HG02588 (cell line): ENCODE measurements around the gene GPR17.

Experiments used
- ATAC-seq: cut with Tn5 transposase; IDR thresholded peaks from one replicate; pipeline ENCODE4 v1.9.1; 2021; ENCODE audit warnings: mild to moderate bottlenecking, moderate library complexity; ENCODE audit not compliant: unreplicated experiment

GPR17 gene

DNA sequence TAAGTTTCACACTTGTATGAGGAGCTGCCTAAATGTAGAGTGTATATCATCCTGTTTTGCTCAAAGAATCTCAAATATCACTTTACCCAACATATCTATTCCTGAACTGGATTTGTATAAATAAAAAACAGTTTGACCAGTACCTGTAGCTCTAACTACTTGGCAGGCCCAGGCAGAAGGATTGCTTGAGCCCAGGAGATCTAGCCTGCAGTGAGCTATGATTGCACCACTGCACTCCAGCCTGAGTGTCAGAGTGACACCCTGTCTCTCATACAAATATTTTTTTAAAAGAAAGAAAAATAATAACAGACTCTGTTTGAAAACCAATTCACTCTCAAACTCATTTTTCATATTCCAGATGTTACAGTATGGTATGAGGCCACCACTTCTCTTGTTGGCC, 37.1 kb downstream of the GPR17 start:
- no peak for ATAC-seq

DNA sequence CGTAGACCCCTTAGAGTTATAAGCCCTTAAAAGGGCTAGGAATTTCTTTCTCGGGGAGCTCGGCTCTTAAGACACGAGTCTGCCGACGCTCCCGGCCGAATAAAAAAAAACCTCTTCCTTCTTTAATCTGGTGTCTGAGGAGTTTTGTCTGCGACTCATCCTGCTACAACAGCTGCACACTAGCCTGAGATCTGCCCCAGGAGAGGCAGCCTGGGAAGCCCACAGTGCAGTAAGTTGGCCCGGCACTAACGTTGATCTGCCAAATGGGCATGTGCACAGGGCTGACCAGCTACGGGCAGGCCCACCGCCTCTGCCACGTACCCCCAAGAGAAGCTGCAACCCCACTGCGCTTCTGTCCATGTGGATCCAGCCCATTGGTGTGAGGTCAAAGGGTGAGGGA, 37.8 kb downstream of the GPR17 start:
- ATAC-seq, result no peak

DNA sequence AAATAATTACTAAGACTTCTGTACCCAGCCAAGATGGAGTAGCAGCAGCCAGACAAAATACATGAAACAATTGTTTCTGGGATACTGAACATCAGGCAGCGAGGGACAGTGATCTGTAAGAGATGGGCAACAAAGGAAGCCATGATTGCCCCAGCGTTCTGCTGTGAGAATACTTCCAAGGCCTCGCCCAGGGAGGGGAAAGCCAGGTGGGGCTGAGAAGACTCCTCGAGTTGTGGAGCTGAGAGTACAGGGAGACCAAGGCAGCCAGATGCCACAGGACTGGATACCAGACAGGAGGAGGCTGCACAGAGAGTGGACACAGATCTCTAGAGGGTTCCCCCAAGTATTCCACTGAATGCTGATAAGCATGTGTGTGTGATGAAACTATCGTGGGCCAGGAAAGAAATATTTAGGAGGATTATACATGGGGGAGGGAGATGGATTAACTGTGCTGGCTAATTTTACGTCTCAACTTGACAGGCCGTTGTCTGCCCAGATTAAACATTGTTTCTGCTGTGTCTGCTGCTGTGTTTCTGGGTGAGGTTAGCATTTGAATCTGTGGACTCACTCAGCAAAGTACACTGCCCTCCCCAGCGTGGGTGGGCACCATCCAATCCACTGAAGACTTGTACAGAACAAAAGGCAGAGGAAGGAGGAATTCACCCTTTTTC, 39.6 kb downstream of the GPR17 start:
- ATAC-seq, result no peak

DNA sequence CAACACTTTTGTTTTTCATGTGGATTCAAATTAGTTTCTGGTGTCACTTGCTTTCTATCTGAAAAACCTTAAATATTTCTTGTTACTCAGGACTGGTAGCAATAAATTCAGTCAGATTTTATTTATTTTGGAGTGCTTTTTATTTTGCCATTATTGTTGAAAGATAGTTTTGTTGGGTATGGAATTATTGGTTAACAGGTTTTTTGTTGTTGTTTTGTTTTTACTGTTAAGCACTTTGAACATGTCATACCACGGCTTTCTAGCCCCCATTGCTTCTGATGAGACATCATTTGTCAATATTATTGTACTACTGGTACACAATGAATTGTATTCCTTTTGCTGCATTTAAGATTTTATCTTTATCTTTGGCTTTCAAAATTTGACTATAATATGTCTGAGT, 42.5 kb downstream of the GPR17 start:
- no peak for ATAC-seq

DNA sequence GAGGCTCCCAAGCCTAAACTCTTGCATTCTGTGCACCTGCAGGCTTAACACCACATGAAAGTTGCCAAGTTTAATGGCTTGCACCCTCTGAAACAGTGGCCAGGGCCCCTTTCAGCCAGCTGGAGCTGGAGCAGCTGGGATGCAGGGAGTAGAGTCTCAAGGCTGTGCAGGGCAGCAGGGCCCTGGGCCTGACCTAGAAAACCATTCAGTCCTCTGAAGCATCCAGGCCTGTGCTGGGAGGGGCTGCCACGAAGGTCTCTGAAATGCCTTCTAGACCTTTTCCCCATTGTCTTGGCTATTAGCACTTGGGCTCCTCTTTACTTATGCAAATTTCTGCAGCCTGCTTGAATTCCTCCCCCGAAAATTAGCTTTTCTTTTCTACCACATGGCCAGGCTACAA, 44.7 kb downstream of the GPR17 start:
- no peak for ATAC-seq

DNA sequence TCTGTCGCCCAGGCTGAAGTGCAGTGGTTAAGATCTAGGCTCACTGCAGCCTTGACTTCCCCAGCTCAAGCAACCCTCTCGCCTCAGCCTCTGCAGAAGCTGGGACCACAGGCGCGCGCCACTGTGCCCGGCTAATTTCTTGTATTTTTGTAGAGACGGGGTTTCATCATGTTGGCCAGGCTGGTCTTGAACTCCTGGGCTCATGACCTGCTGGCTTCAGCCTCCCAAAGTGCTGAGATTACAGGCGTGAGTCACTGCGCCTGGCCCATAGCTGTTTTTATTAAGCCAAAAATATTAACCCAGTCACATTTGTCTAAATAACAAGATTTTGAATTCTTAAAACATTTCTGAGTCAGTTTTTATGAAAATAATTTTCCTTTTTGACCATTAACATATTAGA, 49.0 kb downstream of the GPR17 start:
- ATAC-seq, result no peak

DNA sequence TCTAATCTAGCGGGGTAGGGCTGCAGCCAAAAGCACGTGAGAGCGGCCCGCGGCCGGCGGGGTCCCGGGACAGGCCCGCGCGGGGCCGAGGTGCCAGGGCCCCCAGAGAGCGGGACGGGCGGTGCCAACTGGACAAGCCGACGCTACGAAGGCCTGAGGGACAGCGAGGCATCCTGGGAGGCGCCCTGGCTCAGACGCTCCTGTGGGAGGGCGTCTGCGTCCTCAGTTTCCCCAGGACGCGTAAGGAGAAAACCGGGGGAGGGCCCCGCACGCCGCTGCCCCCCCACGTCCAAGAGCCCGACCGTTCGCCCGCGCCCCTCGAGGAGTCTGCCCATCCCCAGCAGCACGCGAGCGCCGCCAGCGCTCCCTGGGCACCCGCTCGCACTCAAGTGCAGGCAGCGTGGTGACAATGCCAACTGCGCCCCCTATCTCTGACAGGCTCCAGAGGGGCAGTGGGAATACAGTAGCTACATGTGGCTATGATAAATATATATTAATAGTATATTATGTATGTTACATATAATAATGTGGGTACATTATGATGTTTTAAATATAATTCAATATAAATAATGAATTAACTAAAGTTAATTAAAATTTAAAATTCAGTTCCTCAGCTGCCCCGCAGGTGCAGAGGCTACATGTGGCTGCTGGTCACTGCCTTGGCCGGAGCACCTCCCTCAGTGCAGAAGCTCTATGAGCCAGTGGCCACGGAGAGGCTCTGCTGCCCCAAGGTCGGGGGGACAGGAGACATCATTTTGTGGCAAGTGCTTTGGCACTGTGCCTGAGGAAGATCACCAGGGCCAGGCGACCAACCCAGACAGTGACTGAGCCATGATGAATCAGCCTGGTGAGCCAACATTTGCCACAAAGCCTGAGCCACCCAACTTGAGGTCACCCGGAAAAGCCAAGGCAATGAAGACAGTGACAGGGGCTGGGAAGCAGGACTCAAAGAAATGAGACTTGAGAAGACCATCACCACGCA, 49.8 kb downstream of the GPR17 start:
- no peak for ATAC-seq

DNA sequence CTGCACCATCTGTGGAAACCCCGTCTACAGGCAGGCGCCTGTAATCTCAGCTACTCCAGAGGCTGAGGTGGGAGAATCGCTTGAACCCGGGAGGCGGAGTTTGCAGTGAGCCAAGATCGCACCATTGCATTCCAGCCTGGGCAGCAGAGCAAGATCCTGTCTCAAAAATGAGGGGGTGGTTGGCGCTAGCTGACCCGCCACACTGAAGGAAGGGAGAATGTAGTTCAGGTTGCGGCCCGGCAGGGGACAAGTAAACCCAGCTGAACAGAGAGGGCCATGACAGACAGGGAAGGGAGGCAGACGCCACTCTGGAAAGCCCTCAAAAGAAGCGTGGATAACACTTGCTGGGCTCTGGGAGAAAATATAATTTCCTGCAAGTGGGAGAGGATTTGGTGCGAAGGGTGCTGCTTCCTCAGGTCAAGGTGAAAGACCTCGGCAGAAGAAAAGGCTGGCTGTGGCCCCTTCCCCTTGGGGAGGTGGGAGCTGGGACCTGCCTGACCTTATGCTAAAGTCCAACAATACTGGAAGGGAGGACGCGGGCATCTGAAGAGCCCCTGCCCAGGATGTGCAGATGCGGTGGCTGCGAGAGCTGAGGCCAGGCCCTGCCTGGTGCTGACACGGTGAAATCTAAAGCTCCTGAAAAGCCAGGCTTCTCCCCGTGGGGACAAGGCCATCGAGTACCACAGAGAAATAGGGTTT, 51.7 kb downstream of the GPR17 start:
- ATAC-seq, result no peak

DNA sequence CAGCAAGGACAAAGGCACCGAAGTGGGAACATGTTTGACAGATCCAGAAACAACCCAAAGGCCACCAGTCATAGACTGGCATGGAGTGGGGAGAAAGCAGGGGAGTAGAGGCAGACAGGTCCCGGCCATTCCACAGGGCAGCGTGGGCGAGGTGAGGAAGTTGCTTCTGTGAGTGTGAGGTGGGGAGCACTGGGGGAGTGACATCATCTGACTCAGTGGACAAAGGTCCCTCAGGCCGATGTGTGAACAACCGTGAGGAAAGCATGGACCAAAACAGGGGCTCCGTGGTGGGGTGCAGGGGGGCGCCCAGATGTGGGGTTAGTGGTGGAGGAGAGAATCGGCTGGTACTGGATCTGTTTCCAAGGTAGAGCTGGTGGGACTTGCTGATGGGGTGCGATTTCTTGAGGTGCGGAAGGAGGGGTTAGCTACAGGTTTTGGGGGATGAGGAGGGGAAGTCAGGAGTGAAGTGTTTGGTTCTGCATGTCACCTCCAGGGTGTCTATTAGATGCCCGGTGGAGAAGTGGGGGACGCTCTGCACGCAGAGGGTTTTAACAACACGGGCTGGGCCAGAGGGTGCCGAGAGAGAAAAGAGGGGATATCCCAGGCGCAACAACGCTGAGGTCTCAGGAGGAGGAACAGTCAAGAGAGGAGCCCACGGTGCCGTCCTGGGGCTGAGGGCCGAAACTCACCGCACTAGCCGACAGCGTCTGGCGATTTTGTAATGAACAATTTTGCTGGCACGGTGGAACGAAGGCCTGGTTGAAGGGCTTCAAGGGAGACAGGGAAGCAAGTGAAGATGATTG, 52.8 kb downstream of the GPR17 start:
- no peak for ATAC-seq

DNA sequence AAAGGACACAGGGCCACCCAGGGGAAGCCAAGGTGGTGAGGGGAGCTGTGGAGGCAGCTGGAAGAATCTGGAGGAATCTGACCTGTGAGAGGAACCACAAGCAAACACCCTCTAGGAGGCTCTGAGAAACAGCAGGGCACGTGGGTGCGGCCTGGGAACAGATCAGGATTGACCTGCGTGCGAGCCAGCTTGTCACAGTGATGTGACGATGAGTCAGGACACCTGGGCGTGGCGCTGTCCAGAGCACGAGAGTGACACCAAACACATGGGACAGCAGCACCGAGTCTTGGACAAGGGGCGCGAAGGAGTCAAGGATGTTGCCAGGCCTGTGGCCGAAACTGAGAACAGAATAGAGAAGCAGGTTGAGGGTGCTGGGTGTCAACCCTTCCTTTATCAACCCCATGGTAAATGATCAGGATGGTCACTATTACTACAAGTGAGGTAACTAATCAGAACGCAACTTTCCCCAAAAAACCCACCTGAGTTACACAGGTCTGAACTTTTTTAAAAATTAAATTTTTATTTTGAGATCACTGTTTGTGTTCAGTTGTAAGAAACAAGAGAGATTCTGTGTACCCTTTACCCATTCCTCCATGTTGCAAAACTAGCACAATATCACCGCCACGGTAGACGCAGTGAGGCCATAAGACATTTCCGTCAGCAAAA, 54.7 kb downstream of the GPR17 start:
- ATAC-seq, result peak; percentile 51

DNA sequence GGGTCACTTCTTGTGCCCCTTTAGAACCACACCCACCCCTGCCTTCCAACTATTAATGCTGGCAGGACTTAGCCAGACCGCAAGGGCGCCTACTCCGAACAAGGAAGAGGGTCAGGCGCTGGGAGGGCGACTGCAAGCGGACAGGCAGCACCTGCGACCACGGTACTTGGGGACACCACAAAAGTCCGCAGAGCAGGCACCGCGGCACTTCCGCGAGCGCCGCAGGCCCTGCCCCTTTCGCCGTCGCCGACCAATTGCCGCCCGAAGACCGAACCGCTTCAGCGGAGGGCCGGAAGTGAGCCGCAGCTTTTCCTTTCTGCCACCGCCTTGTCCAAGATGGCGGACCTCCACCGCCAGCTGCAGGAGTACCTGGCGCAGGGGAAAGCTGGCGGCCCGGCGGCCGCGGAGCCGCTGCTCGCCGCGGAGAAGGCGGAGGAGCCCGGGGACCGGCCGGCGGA, 55.3 kb downstream of the GPR17 start, which contains the start of gene SFT2D3:
Gene SFT2D3 (plus strand): TSS at position 305 of the 458 bp plus-strand sequence. CDS start 32 bp downstream, at position 337.
- peak; percentile 70 for ATAC-seq

DNA sequence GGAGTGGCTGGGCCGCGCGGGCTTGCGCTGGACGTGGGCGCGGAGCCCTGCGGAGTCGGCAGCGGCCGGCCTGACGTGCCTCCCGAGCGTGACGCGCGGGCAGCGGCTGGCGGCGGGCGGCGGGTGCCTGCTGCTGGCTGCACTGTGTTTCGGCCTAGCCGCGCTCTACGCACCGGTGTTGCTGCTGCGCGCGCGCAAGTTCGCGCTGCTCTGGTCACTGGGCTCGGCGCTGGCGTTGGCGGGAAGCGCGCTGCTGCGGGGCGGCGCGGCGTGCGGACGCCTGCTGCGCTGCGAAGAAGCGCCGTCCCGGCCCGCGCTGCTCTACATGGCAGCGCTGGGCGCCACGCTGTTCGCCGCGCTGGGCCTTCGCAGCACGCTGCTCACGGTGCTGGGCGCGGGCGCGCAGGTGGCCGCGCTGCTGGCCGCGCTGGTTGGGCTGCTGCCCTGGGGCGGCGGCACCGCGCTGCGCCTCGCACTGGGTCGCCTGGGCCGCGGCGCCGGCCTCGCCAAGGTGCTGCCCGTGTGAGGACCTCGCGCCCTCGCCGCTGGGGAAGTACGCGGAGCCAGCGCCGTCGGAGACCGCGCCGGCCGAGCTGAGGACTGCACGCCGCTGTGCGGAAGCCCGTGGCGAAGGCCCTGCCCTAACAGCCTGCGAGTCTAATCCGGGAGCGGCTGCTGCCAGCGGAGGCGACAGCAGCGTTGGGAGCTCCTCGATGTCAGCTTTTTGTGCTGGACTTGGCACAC, 55.9 kb downstream of the GPR17 start:
- peak; percentile 45 for ATAC-seq
